Mesenteric fat pad (tissue), 1 donor: ENCODE measurements around the gene STAB2. TPM values are rescaled to one million over a fixed set of nuclear protein-coding genes. Genes with fewer than 3 reads are reported as not detected.
"Not testable (repeated sequence)": the region's sequence is repeated elsewhere in the genome, so short reads cannot be mapped to it uniquely, and the experiment has no call there.

ENCODE experiments used
- DNase-seq: peaks from one replicate; pipeline ENCODE4 v3.0.0-alpha.2; 2020; ENCODE audit warnings: low spot score
- total RNA-seq: library from RNA; stranded (reverse); fragmentation: NEBNext Ultra II Directional; extraction: Animal tissue kit (Norgen Biotek cat#: 25700); gene quantifications from one replicate; pipeline ENCODE4 v1.2.1, GENCODE V29; 2021
- donor health status: DM: yes; HTN: yes; CAD: no.

The STAB2 gene
- total RNA-seq, 1 donor from 2014 or later = 0.35 TPM

- DNase-seq = no peak
These were observed 65.7 kb downstream of the STAB2 start for GRCh38 chr12:103652808-103653207.

DNA sequence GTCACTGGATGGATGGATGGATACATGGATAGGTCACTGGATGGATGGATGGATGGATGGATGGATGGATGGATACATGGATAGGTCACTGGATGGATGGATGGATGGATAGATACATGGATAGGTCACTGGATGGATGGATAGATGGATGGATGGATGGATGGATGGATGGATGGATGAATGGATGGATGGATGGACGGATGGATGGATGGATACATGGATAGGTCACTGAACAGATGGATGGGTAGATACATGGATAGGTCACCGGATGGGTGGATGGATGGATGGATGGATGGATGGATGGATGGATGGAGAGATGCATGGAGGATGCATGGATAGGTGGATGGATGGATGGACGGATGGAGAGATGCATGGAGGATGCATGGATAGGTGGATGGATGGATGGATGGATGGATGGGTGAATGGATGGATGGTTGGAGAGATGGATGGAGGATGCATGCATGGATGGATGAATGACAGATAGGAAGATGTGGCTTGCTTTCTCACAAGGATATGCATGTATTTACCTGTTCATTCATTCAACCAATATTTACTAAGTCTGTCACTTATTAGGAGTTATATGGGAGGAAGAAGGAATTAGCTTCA lies 66.6 kb downstream of the STAB2 start:
- not testable (repeated sequence) for DNase-seq

DNA sequence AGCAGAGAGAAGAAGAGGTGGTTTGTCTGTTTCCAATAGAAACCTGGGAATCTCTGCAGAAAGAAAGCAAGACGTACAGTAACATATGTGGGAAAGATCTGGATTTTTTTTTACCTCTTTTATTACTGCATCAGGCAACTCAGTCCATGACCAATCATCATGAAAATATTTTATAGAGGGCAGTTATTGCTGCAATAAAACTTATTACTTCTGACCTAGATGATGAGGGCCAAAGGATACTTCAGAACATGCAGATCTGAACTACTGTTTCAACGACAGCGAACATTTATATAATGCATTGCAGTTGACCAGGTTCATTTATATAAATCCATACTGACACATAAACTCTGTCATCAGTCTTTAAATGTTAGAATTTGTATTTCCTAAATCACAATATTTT lies 67.7 kb downstream of the STAB2 start:
- DNase-seq = no peak

- no peak for DNase-seq
These were observed 69.2 kb downstream of the STAB2 start for GRCh38 chr12:103656291-103656690.

- DNase-seq = no peak
These were observed 70.3 kb downstream of the STAB2 start for GRCh38 chr12:103657331-103657730.

DNA sequence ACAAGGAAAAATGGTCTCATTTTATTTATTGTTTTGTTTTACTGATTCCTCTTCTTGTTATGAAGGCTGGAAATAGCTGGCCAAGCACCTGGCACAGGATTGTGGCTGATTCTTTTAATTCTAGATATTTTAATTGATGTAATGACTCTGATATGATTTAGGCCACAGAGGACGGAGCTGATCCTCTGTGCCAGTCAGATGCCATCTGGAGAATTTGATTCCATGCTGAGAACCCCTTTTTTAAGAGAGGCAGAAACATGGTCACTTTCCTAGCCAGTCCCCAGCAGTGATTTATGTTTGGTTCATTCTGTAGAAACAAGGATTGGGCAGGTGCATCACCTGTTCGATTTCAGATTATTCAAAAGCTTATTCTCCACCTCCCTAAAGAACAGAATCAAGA lies 77.6 kb downstream of the STAB2 start:
- DNase-seq = no peak

GRCh38 chr12:103665971-103666370 lies 78.9 kb downstream of the STAB2 start:
- no peak for DNase-seq

DNA sequence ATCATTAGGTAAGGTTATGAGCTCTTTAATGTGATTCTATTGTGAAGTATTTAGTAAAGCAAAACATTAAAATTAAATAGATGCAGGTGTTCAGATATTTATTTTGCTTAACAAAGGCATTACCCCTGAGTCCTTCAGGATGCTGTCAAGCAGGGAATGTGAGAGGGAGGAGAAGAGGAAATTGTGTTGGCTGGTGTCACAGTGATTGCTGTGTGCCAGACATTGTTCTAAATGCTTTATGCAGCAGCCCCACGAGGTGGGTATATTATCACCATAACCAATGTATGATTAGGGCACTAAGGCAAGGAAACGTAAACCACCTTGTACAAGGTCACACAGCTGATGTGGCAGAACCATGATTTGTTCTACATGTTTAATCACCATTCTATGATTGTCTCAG lies 80.1 kb downstream of the STAB2 start:
- no peak for DNase-seq

DNA sequence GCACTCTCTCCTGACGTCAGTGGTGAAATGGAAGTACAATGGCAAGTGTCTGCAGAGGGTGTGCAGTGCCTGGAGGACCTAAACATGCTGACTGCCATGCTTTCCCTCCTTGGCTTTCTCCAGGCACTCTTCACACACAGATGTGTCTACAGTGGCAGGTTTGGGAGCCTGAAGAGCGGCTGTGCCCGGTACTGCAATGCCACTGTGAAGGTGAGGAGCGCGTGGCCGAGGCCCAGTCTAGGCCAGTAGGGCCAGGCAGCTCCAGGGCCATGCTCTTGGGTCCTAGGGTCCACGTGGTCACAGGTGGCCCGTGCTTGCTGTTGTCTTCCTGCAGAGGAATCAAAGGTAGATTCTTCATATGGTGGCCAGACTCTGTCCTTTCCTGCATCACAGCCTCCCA lies 81.4 kb downstream of the STAB2 start:
- no peak for DNase-seq

GRCh38 chr12:103671367-103671766 lies 84.3 kb downstream of the STAB2 start:
- no peak for DNase-seq

- DNase-seq = no peak
These were observed 85.5 kb downstream of the STAB2 start for GRCh38 chr12:103672401-103673119.

- DNase-seq = no peak
These were observed 86.4 kb downstream of the STAB2 start for GRCh38 chr12:103673487-103673886.

GRCh38 chr12:103673891-103674375 lies 86.9 kb downstream of the STAB2 start:
- no peak for DNase-seq

DNA sequence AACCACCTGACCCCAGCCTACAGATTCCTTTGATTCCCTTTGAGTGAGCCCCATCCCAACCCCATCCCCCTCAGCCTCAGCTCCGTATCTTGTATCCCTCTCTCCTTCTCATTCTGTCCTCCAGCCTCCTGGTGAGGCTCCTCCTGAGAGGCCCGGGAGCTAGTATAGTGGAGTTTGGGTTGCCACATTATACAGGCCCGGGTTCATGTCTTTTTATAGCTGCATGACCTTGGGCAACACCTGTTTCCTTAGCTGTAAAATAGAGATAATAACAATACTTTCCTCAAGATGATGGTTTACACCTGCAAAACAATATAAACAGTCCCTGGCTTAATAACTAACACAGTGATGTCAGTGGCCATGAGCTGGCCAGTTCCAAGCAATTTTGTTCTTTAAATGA lies 89.8 kb downstream of the STAB2 start:
- no peak for DNase-seq

DNA sequence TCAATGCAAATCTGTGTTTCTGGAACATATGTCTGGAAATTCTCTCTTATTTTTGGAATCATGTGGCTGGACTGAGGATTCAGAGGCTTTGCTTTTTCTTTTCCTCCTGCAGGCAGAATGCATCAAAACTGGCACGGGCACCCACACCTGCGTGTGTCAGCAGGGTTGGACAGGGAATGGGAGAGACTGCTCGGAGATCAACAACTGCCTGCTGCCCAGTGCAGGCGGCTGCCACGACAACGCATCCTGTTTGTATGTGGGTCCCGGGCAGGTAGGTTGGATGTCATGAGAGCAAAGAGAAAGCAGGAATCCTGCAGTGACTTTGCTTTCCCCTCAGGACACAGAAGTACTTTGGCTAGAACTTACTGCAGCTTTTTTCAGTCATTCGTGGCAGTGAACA lies 90.3 kb downstream of the STAB2 start:
- DNase-seq = no peak

- no peak for DNase-seq
These were observed 90.8 kb downstream of the STAB2 start for GRCh38 chr12:103677905-103678304.

- DNase-seq = no peak
These were observed 92.5 kb downstream of the STAB2 start for GRCh38 chr12:103679421-103680170.

DNA sequence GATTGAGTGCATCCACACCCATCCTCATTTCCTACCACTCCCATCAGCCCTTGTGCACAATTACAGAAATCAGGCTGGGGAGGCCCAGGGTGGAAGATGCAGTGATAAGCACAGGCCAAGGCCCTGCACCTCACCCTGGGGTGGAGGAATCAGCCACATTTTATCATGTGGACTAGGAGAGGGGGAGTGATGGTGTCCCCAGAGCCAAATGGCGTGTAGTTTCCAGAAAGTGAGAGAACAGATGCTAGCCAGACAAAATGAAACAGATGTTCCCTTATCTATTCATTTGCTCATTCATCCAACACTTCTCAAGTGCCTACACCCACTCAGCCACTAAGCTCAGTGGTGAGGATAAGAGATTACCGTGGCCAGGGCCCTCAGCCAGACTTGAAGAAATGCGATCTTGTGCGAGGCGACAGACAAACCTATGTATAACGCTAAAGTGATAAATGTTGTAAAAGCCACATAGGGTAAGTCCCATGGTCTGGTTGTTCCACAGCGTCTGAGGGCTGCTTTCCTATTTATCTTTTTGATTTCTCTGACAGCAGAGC lies 93.6 kb downstream of the STAB2 start:
- no peak for DNase-seq

DNA sequence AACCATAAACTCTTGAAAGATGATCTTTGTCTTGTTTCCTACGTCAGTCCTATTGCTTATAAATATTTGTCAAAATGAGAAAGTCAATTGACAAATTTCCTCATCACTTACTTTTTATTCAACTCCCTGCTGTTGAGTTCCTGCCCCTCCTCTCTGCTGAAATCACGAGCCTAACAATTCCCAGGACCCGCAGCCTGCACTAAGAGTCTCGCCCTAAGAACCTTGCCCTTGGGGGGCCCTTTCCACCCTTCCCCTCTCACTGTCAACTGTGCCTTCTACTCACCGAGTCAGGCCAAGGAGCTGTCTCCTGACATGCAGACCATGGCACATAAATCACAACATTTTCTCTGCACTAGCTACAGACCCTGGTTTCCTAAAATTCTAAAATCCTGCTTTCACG lies 99.0 kb downstream of the STAB2 start:
- no peak for DNase-seq

GRCh38 chr12:103687253-103687652 lies 100.2 kb downstream of the STAB2 start:
- DNase-seq = no peak

GRCh38 chr12:103688376-103689063 lies 101.4 kb downstream of the STAB2 start:
- no peak for DNase-seq
